K562 (cell line): Measurements from ENCODE around the gene CDH6. TPM values are rescaled to one million over a fixed set of nuclear protein-coding genes. Genes with fewer than 3 reads are reported as not detected.

Experiments used
- ATAC-seq: fragments of 200-7000 bp; cut with Tn5 transposase; 3 replicates; pipeline ENCODE4 v1.9.1; 2020; ENCODE audit warnings: moderate library complexity
- BruUV-seq: library from RNA; stranded (reverse); fragments of 400-500 nt; replicated peaks from 2 replicates; lab custom pipeline; 2021; lab: Mats Ljungman, UMichigan
- CTCF ChIA-PET: fragments of 300-600 bp; formaldehyde crosslinking; extraction: SDS; loops from one replicate; lab custom pipeline; 2021; ENCODE audit warnings: low intra/inter-chr PET ratio; lab: Yijun Ruan, JAX
- POLR2A ChIA-PET: fragments of 300-600, 350-650 bp; sonication (Branson Sonifier 250); formaldehyde crosslinking; extraction: SDS; loops from one replicate; lab custom pipeline; 2021; ENCODE audit warnings: antibody characterized with exemption, inconsistent platforms; lab: Yijun Ruan, JAX
- DNase-seq, 4 experiments: peaks; one replicate each; pipeline versions ENCODE4 v3.0.0 to v3.0.0-alpha.2; 2011 to 2018; ENCODE audit warnings: low spot score in 3 of 4, mixed read lengths in 3 of 4; ENCODE audit errors: extremely low read depth in 1 of 4
- FAIRE-seq: peaks from 2 replicates; lab custom pipeline; 2011; peaks lifted over from hg19 to GRCh38; lab: Jason Lieb, UNC
- H2AFZ ChIP-seq: 2 replicates; pipeline ENCODE4 v1.6.0; 2011; ENCODE audit warnings: low read depth, low read length, control low read depth, inconsistent platforms
- H3K27ac ChIP-seq: fragments of 200-600 bp; 3 replicates; pipeline ENCODE4 v1.8.0; 2011; ENCODE audit warnings: low read depth, mild to moderate bottlenecking, control low read depth, inconsistent platforms, low read length, moderate library complexity, mixed read lengths; ENCODE audit errors: extremely low read depth
- H3K27me3 ChIP-seq, 2 experiments: fragments of 300-600 bp in 1 of 2; 2 replicates in 1 of 2; 3 replicates in 1 of 2; pipeline versions ENCODE4 v1.6.0 to v1.8.0; 2011; ENCODE audit warnings: inconsistent platforms in 2 of 2, low read length in 2 of 2, mild to moderate bottlenecking in 1 of 2, mixed read lengths in 1 of 2, moderate library complexity in 1 of 2; ENCODE audit not compliant: control insufficient read depth in 2 of 2, insufficient read depth in 2 of 2
- H3K36me3 ChIP-seq: fragments of 300-600 bp; 3 replicates; pipeline ENCODE4 v1.8.0; 2011; ENCODE audit warnings: mild to moderate bottlenecking, low read length, inconsistent platforms; ENCODE audit not compliant: control insufficient read depth, insufficient read depth
- H3K4me1 ChIP-seq, 2 experiments: fragments of 200-600 bp in 1 of 2; replicated peaks in 1 of 2; 2 replicates in 1 of 2; 3 replicates in 1 of 2; pipeline versions ENCODE4 v1.5.1 to v1.8.0; 2011; ENCODE audit warnings: inconsistent platforms in 2 of 2, low read length in 2 of 2, mild to moderate bottlenecking in 1 of 2, mixed read lengths in 1 of 2, moderate library complexity in 1 of 2; ENCODE audit not compliant: control insufficient read depth in 2 of 2, insufficient read depth in 2 of 2
- H3K4me2 ChIP-seq: 2 replicates; pipeline ENCODE4 v1.6.1; 2011; ENCODE audit warnings: low read length, control low read depth, inconsistent platforms, mixed read lengths; ENCODE audit not compliant: insufficient read depth
- H3K4me3 ChIP-seq: fragments of 200-600 bp; sonication (generic), shearing (Covaris generic); 2 replicates; pipeline ENCODE4 v1.5.1; 2016; ENCODE audit warnings: control low read depth, inconsistent platforms
- H3K79me2 ChIP-seq: fragments of 200-600 bp; 3 replicates; pipeline ENCODE4 v1.8.0; 2011; ENCODE audit warnings: low read length, inconsistent platforms; ENCODE audit not compliant: control insufficient read depth, insufficient read depth
- H3K9ac ChIP-seq, 2 experiments: 2 replicates each; pipeline versions ENCODE4 v1.6.0 to v1.6.1; 2011; ENCODE audit warnings: low read depth in 2 of 2, low read length in 2 of 2, control low read depth in 1 of 2, inconsistent platforms in 1 of 2, mild to moderate bottlenecking in 1 of 2, mixed read lengths in 1 of 2; ENCODE audit not compliant: insufficient read depth in 1 of 2
- H3K9me1 ChIP-seq: one replicate; pipeline ENCODE4 v1.6.0; 2011; ENCODE audit warnings: inconsistent platforms, mild to moderate bottlenecking, low read length, moderate library complexity; ENCODE audit not compliant: control insufficient read depth, insufficient read depth
- H3K9me3 ChIP-seq: replicated peaks from 2 replicates; pipeline ENCODE4 v1.5.1; 2011; ENCODE audit warnings: low read depth, low read length, inconsistent platforms; ENCODE audit not compliant: control insufficient read depth, insufficient read depth
- H4K20me1 ChIP-seq: replicated peaks from 2 replicates; pipeline ENCODE4 v1.6.1; 2011; ENCODE audit warnings: low read length, inconsistent platforms, mixed read lengths; ENCODE audit not compliant: control insufficient read depth, insufficient read depth
- EZH2 ChIP-seq: IDR thresholded peaks from 2 replicates; pipeline ENCODE4 v1.6.1; 2012; ENCODE audit warnings: low read depth, mild to moderate bottlenecking, inconsistent platforms, low read length, borderline replicate concordance
- L3MBTL2 ChIP-seq: fragments of 450-650 bp; IDR thresholded peaks from 2 replicates; pipeline ENCODE4 v1.6.1; 2016; ENCODE audit warnings: mild to moderate bottlenecking, moderate library complexity
- PTRF ChIP-seq: fragments of 450-650 bp; IDR thresholded peaks from 2 replicates; pipeline ENCODE4 v1.6.1; 2016; ENCODE audit warnings: mild to moderate bottlenecking, missing genetic modification characterization, missing compliant biosample characterization
- RAD21 ChIP-seq, 2 experiments: fragments of 250-450 bp in 1 of 2; fragments of 450-650 bp in 1 of 2; sonication (Bioruptor Pico) in 1 of 2; formaldehyde crosslinking in 1 of 2; IDR thresholded peaks in 1 of 2; conservative IDR thresholded peaks in 1 of 2; 2 replicates each; pipeline versions ENCODE4 v1.4.0 to v1.8.0; 2020 to 2022; ENCODE audit warnings: mild to moderate bottlenecking in 2 of 2, moderate library complexity in 1 of 2
- SMC3 ChIP-seq: conservative IDR thresholded peaks from 2 replicates; pipeline ENCODE4 v1.6.1; 2011; ENCODE audit warnings: low read depth, low read length, improper control_type of control experiment; ENCODE audit not compliant: insufficient read depth
- SNIP1 ChIP-seq: fragments of 450-650 bp; IDR thresholded peaks from 2 replicates; pipeline ENCODE4 v1.7.1; 2017; ENCODE audit warnings: low read depth, mild to moderate bottlenecking
- TOE1 ChIP-seq, 2 experiments: fragments of 450-650 bp in 1 of 2; sonication (generic) in 1 of 2; formaldehyde crosslinking in 1 of 2; IDR thresholded peaks; 2 replicates each; pipeline versions ENCODE4 v1.7.1 to v1.8.0; 2016 to 2022; ENCODE audit warnings: borderline replicate concordance in 2 of 2, mild to moderate bottlenecking in 2 of 2, antibody characterized with exemption in 1 of 2, inconsistent platforms in 1 of 2, low read depth in 1 of 2, missing genetic modification reagents in 1 of 2, moderate library complexity in 1 of 2
- ZNF134 ChIP-seq: fragments of 250-450 bp; sonication (Bioruptor Pico); conservative IDR thresholded peaks from 2 replicates; pipeline ENCODE4 v1.4.0; 2020
- ZNF253 ChIP-seq: fragments of 250-450 bp; sonication (Bioruptor Pico); conservative IDR thresholded peaks from 2 replicates; pipeline ENCODE4 v1.6.1; 2021; ENCODE audit warnings: mild to moderate bottlenecking
- ZNF584 ChIP-seq: fragments of 200-800 bp; sonication (Bioruptor generic); IDR thresholded peaks from 2 replicates; pipeline ENCODE4 v1.6.1; 2016; ENCODE audit warnings: low read depth, mild to moderate bottlenecking, missing genetic modification characterization, missing compliant biosample characterization
- WGBS: fragments of 100-300 bp; shearing (Covaris generic); methylation state at CpG from one replicate; pipeline ENCODE4 v1.1.6; 2016; ENCODE audit warnings: low coverage, mixed read lengths; ENCODE audit not compliant: insufficient coverage; ENCODE audit errors: missing lambda C conversion rate; 5-methylcytosine and 5-hydroxymethylcytosine counted together
- in situ Hi-C: fragments of 300-500 bp; cut with MboI; formaldehyde crosslinking; loops from 4 replicates; pipeline ENCODE4 v1.15.0; 2018; ENCODE audit warnings: inconsistent platforms, mixed read lengths
- intact Hi-C: fragments of 100-400 bp; cut with micrococcal nuclease; formaldehyde crosslinking; loops from 2 replicates; pipeline ENCODE4 v1.14.2; 2022
- polyA plus RNA-seq, 8 experiments: library from polyadenylated mRNA; depleted of rRNA in 4 of 8; stranded (reverse) in 5 of 8; unstranded in 3 of 8; fragments of >200 nt; fragmentation: Nextera tagmentation in 2 of 8; fragmentation: Illumina TruSeq in 1 of 8; extraction: Ambion mirVana in 2 of 8; extraction: Trizol in 1 of 8; gene quantifications; 2 replicates each; pipeline versions ENCODE4 v1.2.1 to v1.2.3, GENCODE V29; 2011 to 2014; ENCODE audit warnings: inconsistent platforms in 1 of 8, missing spikeins in 1 of 8
- total RNA-seq, 7 experiments: library from RNA; depleted of rRNA in 6 of 7; stranded (reverse); fragments of >200 nt in 6 of 7; fragmentation: Illumina TruSeq in 2 of 7; extraction: Trizol in 2 of 7; gene quantifications; 2 replicates each; pipeline versions ENCODE4 v1.2.1 to v1.2.3, GENCODE V29; 2011 to 2021; ENCODE audit warnings: low replicate concordance in 1 of 7
- TF ChIP-seq, protein P1 (sequence below): fragments of 450-650 bp; formaldehyde crosslinking; IDR thresholded peaks from 2 replicates; pipeline ENCODE4 v1.4.0; 2020; ENCODE audit warnings: mild to moderate bottlenecking, moderate library complexity
- TF ChIP-seq, protein P2 (sequence below): sonication (generic); formaldehyde crosslinking; IDR thresholded peaks from 2 replicates; pipeline ENCODE4 v1.5.0; 2020; ENCODE audit warnings: missing genetic modification reagents
- TF ChIP-seq, protein P3 (sequence below), 3 experiments: IDR thresholded peaks in 2 of 3; conservative IDR thresholded peaks in 1 of 3; 2 replicates each; pipeline ENCODE4 v1.5.1; 2011 to 2012; ENCODE audit warnings: low read length in 3 of 3, mild to moderate bottlenecking in 3 of 3, control low read depth in 2 of 3, improper control_type of control experiment in 1 of 3, inconsistent platforms in 1 of 3, low read depth in 1 of 3, mixed read lengths in 1 of 3, moderate library complexity in 1 of 3; ENCODE audit not compliant: insufficient read depth in 2 of 3
- TF ChIP-seq, protein P4 (sequence below): sonication (generic); formaldehyde crosslinking; IDR thresholded peaks from 2 replicates; pipeline ENCODE4 v1.9.0; 2022; ENCODE audit warnings: mild to moderate bottlenecking, missing genetic modification reagents
- TF ChIP-seq, protein P5 (sequence below): sonication (generic); formaldehyde crosslinking; IDR thresholded peaks from 2 replicates; pipeline ENCODE4 v1.9.0; 2022; ENCODE audit warnings: mild to moderate bottlenecking, missing genetic modification reagents

Gene CDH6
- total and polyA plus RNA-seq, 9 of the 15 experiments (the other 6 are each of a cell fraction or from before 2014, with no cell fraction given), result not detected

DNA sequence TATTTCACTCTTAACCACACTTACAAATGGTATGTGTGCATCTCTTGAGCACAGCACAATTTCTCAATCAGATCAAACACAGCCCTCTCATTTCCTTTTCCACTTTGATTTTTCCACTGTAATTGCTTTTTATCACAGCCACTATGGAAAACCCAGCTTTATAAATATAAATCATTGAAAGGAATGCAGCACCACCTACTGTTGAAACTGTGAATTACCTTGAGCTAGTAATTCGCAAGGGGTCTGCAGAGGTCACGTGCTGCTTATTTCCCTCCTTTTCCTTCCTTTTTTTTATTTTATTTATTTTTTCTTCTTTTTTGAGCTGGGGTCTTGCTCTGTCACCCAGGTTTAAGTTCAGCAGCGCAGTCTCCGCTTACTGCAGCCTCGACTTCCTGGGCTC, 76.9 kb downstream of the CDH6 start:
- H2AFZ ChIP-seq, result no peak overlapping the region
- ATAC-seq, result peak; percentile 65; the same call in 2 of the 3 replicates
- TF ChIP-seq, protein P1, sequence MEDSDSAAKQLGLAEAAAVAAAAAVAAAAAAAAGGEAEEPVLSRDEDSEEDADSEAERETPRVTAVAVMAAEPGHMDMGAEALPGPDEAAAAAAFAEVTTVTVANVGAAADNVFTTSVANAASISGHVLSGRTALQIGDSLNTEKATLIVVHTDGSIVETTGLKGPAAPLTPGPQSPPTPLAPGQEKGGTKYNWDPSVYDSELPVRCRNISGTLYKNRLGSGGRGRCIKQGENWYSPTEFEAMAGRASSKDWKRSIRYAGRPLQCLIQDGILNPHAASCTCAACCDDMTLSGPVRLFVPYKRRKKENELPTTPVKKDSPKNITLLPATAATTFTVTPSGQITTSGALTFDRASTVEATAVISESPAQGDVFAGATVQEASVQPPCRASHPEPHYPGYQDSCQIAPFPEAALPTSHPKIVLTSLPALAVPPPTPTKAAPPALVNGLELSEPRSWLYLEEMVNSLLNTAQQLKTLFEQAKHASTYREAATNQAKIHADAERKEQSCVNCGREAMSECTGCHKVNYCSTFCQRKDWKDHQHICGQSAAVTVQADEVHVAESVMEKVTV, result 0 out of 2 replicates have a peak, but pooled peaks have one; percentile 15
- TF ChIP-seq, protein P2, sequence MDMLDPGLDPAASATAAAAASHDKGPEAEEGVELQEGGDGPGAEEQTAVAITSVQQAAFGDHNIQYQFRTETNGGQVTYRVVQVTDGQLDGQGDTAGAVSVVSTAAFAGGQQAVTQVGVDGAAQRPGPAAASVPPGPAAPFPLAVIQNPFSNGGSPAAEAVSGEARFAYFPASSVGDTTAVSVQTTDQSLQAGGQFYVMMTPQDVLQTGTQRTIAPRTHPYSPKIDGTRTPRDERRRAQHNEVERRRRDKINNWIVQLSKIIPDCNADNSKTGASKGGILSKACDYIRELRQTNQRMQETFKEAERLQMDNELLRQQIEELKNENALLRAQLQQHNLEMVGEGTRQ (CRISPR knock-in tag), result peak; percentile 80
- TF ChIP-seq PTRF (tag), result no peak
- no peak for TF ChIP-seq EZH2
- TF ChIP-seq RAD21 (CRISPR knock-in tag; conservative IDR thresholded peaks at IDR 0.05 in 1 of 2, IDR thresholded peaks at IDR 0.05 in 1 of 2), result peak; percentile 35 to 64; a peak in 3 of 4 replicates
- TF ChIP-seq, protein P3, sequence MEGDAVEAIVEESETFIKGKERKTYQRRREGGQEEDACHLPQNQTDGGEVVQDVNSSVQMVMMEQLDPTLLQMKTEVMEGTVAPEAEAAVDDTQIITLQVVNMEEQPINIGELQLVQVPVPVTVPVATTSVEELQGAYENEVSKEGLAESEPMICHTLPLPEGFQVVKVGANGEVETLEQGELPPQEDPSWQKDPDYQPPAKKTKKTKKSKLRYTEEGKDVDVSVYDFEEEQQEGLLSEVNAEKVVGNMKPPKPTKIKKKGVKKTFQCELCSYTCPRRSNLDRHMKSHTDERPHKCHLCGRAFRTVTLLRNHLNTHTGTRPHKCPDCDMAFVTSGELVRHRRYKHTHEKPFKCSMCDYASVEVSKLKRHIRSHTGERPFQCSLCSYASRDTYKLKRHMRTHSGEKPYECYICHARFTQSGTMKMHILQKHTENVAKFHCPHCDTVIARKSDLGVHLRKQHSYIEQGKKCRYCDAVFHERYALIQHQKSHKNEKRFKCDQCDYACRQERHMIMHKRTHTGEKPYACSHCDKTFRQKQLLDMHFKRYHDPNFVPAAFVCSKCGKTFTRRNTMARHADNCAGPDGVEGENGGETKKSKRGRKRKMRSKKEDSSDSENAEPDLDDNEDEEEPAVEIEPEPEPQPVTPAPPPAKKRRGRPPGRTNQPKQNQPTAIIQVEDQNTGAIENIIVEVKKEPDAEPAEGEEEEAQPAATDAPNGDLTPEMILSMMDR (IDR thresholded peaks at IDR 0.05 in 2 of 3, conservative IDR thresholded peaks at IDR 0.05 in 1 of 3; ENCODE audit: insufficient read depth in 2 of 3, low read depth in 1 of 3, low read length in 3 of 3), result peak in 2 of 3 experiments; percentile 58 to 60; a peak in 5 of 6 replicates
- 0 out of 2 replicates have a peak, but pooled peaks have one; percentile 34 for TF ChIP-seq TOE1 (IDR thresholded peaks at IDR 0.05; ENCODE audit: borderline replicate concordance)
- no peak for TF ChIP-seq TOE1 (CRISPR knock-in tag; IDR thresholded peaks at IDR 0.05; ENCODE audit: borderline replicate concordance, low read depth)
- TF ChIP-seq, protein P4, sequence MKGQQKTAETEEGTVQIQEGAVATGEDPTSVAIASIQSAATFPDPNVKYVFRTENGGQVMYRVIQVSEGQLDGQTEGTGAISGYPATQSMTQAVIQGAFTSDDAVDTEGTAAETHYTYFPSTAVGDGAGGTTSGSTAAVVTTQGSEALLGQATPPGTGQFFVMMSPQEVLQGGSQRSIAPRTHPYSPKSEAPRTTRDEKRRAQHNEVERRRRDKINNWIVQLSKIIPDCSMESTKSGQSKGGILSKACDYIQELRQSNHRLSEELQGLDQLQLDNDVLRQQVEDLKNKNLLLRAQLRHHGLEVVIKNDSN (CRISPR knock-in tag), result peak; percentile 45; the same call in 1 of the 2 replicates
- TF ChIP-seq, protein P5, sequence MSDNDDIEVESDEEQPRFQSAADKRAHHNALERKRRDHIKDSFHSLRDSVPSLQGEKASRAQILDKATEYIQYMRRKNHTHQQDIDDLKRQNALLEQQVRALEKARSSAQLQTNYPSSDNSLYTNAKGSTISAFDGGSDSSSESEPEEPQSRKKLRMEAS, result no peak
- TF ChIP-seq ZNF584 (CRISPR knock-in tag), result no peak
- no peak for TF ChIP-seq ZNF134
- TF ChIP-seq L3MBTL2, result no peak
- no peak for TF ChIP-seq SNIP1
- TF ChIP-seq ZNF253 (CRISPR knock-in tag), result no peak
- TF ChIP-seq SMC3, result 0 out of 2 replicates have a peak, but pooled peaks have one; percentile 13

More for the DNA sequence above, 76.9 kb downstream of the CDH6 start:
- Histone ChIP-seq H3K27me3 (no peaks in the 10 kb centered on the region), H3K9ac (no peak overlapping the region), H3K4me2 (no peak overlapping the region), H3K36me3 (no peaks in the 10 kb centered on the region), H3K4me1 (no peaks in the 10 kb centered on the region), H3K9me1 (no peaks in the 10 kb centered on the region), H4K20me1 (no peaks in the 10 kb centered on the region), H3K9me3 (no peaks in the 10 kb centered on the region), H3K27ac (no peak overlapping the region), H3K79me2 (no peaks in the 10 kb centered on the region), H3K4me3 (no peak overlapping the region)
- 27% methylated on average over 5 of the region's 5 CpGs for WGBS
- peak; percentile 61 for FAIRE-seq
- peak; percentile 38 to 63 (median 48) for DNase-seq
- ChIA-PET CTCF (interaction anchor here (0.7 kb wide), 1 partner anchor 10 kb away, joined by 3 read pairs; no protein-coding TSS in a partner anchor), POLR2A (no interaction called here)
- intact Hi-C loops (no loop called here), in situ Hi-C loops (no loop called here)
- no TSS peak for BruUV-seq
